ENCODE data around the gene RAI14.

The RAI14 gene

DNA sequence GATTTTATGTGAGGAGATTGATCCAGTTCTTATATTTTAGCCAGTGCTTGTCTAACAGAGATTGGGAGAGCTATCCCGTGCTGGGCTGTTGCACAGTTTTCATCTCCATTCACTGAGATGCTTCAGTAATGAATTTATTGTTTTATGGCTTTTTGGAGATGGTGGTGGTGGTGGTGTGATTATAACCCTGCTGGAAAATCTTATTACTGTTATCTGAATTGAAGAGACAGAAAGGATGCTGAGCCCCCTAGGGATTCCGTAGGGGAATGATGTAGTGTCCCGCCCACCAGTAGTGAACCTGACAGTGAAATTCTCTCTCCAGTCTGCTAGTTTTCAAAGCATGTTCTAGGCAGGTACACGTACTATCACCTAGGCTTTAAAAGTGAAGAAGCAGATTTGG lies 1.9 kb downstream of the RAI14 start:
- Mint-ChIP-seq H3K36me3 (no peaks in the 10 kb centered on the region), H3K27me3 (peaks cover 26% of the 10 kb centered on the region), H3K4me3 (peak overlapping the region; percentile 81), H3K27ac (no peak overlapping the region), H3K4me1 (peaks cover 26% of the 10 kb centered on the region), H3K9me3 (no peaks in the 10 kb centered on the region)

DNA sequence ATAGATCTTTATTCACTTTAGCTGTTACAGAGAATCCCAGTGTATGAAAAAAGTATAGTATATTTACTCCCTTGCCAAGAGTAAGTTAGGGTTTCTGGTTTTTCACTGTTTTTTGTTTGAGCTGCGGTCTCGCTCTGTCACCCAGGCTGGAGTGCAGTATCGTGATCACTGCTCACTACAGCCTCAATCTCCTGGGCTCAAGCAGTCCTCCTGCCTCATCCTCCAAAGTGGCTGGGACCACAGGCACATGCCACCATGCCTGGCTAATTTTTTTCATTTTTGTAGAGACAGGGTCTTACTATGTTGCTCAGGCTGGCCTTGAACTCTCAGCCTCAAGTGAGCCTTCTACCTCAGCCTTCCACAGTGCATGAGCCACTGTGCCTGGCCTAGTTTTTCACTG lies 3.0 kb downstream of the RAI14 start:
- peak overlapping the region; percentile 72 for H3K4me3 Mint-ChIP-seq
- no peak overlapping the region for H3K27ac Mint-ChIP-seq
- peaks cover 27% of the 10 kb centered on the region for H3K27me3 Mint-ChIP-seq
- no peaks in the 10 kb centered on the region for H3K9me3 Mint-ChIP-seq
- H3K4me1 Mint-ChIP-seq = peaks cover 26% of the 10 kb centered on the region
- no peaks in the 10 kb centered on the region for H3K36me3 Mint-ChIP-seq

DNA sequence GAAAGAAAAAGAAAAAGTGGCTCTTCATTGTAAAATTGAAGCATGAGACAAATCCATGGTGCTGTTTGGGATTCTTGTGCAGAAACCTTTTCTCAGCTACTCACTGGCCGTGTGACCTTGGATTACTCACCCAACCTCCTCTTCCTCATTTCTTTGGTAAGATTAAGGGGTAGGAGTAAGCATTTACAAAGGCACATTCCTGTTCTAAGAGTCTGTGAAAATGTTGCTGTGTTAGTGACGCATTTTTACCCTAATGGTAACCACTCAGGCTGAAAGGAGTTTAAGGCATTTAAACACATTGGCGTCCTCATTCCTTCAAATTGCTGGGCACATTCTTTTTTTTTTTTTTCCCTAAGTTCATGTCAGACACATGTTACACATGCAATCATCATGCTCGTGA lies 4.3 kb downstream of the RAI14 start:
- Mint-ChIP-seq H3K27ac (no peak overlapping the region), H3K36me3 (no peaks in the 10 kb centered on the region), H3K4me3 (no peak overlapping the region), H3K9me3 (no peaks in the 10 kb centered on the region), H3K27me3 (peaks cover 27% of the 10 kb centered on the region), H3K4me1 (peaks cover 17% of the 10 kb centered on the region)

DNA sequence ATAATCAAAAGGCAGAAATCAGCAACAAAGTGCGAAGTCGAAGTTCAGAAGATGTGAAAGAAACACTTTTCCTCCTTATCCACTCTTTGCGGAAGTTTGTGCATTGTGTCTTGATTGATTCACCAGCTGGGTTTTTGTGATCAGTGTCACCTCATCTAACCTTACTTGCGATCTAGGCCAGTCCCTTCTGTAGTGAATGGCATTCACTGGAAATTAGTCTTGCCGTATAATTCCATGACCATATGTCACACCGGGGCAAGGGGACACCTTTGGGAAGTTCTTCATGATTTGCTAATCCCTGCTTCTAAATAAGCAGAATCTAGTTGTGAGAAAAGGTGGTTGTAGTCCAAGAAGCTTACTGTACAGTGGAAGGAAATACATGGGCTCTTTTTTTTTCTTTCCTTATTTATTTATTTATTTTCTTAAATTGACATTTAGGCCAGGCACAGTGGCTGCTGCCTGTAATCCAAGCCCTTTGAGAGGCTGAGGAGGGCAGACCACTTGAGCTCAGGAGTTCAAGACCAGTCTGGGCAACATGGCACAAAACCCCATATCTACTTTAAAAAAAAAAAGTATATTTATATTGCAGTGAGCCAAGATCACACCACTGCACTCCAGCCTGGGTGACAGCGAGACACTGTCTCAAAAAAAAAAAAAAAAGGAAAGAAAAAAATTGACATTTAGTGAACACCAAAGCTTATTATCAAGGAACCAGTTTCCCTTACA lies 7.8 kb downstream of the RAI14 start:
- H3K9me3 Mint-ChIP-seq = no peaks in the 10 kb centered on the region
- no peak overlapping the region for H3K27ac Mint-ChIP-seq
- no peaks in the 10 kb centered on the region for H3K36me3 Mint-ChIP-seq
- H3K4me1 Mint-ChIP-seq = peaks cover under 1% of the 10 kb centered on the region
- H3K27me3 Mint-ChIP-seq = peaks cover 14% of the 10 kb centered on the region
- H3K4me3 Mint-ChIP-seq = no peak overlapping the region

DNA sequence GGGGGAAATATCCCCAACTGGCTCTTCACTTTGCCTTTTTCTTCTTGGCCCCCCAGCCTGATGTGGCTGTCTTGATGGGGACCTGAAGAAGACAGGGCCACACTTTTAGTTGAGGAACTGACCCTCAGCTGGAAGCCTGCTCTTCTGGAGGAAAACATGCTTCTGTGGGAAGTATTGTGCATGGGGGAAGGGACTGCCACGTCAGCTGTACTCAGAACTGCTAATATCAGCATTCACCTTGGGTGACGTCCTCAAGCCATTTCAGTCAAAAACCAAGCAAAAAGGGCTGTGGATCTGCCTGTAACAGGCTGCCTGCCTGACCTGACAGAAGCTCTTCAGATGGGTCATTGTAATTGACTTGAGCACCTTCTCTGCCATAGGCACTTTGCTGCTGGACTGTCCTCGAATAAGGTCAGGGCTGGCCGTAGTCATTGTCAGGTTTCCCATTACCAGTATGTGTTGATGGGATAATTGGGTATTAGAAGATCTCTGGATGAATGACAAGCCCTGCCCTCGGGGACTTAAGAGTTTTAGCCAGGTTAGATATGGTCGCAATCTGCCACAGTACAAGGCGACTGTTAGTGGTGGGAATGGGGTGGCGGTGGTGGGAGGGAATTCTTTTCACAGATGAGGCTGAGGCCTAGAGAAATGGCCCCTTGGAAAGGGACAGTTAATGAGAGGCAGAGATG lies 10.4 kb downstream of the RAI14 start:
- Mint-ChIP-seq H3K4me3 (no peak overlapping the region), H3K27me3 (peaks cover 3% of the 10 kb centered on the region), H3K4me1 (no peaks in the 10 kb centered on the region), H3K36me3 (no peaks in the 10 kb centered on the region), H3K27ac (no peak overlapping the region), H3K9me3 (no peaks in the 10 kb centered on the region)

DNA sequence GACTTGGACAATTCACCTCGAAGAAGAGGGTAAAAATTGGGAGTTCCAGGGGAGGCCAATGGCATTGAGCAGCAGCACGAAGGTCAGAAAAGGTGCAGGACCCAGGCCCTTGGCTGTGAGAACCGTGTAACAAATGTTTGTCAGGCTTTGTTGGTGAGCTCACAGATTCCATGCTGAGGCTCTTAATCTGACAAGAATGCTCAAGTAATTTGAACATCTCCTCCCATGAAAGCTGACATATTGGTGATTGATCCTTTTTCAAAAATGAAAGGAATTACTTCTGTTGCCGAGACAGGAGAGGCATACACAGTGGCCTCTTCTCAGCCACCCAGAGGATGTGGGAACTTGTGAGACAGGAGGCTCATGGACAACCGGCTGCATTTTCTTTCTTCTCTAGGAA lies 11.6 kb downstream of the RAI14 start:
- H3K4me3 Mint-ChIP-seq = no peak overlapping the region
- H3K9me3 Mint-ChIP-seq = no peaks in the 10 kb centered on the region
- no peaks in the 10 kb centered on the region for H3K36me3 Mint-ChIP-seq
- H3K4me1 Mint-ChIP-seq = no peaks in the 10 kb centered on the region
- H3K27me3 Mint-ChIP-seq = peaks cover 3% of the 10 kb centered on the region
- H3K27ac Mint-ChIP-seq = no peak overlapping the region

DNA sequence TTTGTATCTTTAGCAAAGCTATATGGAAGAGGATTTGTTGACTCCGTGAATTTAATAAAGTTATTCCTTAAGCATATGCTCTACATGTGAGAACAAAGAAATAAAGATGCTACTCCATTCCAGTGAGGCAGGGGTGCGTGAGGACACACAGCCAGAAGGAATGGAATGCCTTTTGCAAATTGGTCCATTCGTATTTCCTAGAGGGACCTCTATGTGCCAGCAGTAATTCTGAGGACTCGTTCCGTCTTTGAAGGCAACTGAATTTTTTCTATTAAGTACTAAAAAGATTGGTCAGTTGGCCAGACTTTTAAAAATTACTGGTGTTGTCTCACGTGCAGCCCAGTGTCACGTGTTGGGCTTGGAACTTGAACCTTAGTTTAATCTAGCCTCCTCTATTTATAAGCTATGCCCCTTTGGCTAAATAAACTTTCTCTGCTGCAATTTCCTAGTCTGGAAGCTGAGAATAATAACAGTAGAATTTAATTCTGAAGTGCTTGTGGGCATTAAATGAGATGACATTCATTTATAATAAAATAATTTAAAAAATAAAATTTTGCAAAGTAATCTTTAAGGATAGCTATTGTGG lies 13.9 kb downstream of the RAI14 start:
- no peaks in the 10 kb centered on the region for H3K27me3 Mint-ChIP-seq
- no peaks in the 10 kb centered on the region for H3K36me3 Mint-ChIP-seq
- H3K9me3 Mint-ChIP-seq = no peaks in the 10 kb centered on the region
- no peaks in the 10 kb centered on the region for H3K4me1 Mint-ChIP-seq
- no peak overlapping the region for H3K27ac Mint-ChIP-seq
- no peak overlapping the region for H3K4me3 Mint-ChIP-seq

DNA sequence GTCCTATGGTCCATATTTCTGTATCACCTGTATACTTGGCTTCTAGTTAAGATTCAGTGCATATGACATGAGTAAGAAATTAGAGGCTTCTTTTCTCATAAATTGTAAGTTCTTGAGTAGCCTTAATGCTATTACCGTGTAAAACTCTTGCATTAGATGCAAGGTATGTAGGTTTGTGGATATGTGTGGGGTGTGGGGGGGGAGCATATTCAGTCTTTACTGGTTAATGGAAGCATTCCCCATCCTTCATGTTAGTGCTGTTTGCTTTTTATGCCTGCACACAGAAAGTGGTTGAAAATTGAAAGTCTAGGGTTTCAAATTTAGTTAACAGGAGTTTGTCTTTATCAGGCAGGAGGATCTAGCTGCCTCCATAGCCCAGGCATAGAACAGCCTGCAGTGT lies 16.1 kb downstream of the RAI14 start:
- Mint-ChIP-seq H3K4me1 (no peaks in the 10 kb centered on the region), H3K9me3 (no peaks in the 10 kb centered on the region), H3K27ac (no peak overlapping the region), H3K27me3 (no peaks in the 10 kb centered on the region), H3K4me3 (no peak overlapping the region), H3K36me3 (no peaks in the 10 kb centered on the region)

DNA sequence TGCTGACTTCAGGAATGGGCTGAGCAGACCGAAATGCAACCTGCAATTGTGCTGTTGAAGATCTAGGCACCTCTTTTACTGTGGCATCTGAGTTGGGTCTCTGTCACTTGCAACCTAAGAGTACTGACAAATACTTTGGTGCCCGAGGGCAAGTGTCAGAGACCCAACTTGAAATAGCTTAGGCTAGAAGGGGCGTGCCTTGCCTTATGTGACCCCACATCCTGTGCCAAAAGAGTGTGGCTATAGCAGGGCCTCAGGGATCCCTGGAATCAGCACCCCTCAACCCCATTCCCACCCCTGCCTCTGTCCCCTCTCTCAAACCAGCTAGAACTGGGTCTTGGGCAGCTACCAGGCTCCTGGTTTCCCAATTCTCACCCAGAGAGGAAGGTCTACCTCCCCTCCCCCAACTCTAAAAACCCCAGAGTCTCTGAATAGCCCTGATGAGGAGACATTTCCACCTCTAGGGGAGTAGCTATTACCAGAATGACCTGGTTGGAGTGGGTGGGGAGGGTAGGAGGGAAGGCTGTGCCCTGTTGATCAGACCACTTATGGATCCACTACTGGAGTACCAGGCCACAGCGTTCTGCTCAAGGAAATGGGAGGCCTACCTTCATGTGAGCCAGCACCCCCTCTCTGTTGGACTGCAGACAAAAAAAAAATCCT lies 17.5 kb downstream of the RAI14 start:
- no peaks in the 10 kb centered on the region for H3K9me3 Mint-ChIP-seq
- no peak overlapping the region for H3K4me3 Mint-ChIP-seq
- H3K27me3 Mint-ChIP-seq = no peaks in the 10 kb centered on the region
- no peaks in the 10 kb centered on the region for H3K4me1 Mint-ChIP-seq
- H3K27ac Mint-ChIP-seq = no peak overlapping the region
- no peaks in the 10 kb centered on the region for H3K36me3 Mint-ChIP-seq

DNA sequence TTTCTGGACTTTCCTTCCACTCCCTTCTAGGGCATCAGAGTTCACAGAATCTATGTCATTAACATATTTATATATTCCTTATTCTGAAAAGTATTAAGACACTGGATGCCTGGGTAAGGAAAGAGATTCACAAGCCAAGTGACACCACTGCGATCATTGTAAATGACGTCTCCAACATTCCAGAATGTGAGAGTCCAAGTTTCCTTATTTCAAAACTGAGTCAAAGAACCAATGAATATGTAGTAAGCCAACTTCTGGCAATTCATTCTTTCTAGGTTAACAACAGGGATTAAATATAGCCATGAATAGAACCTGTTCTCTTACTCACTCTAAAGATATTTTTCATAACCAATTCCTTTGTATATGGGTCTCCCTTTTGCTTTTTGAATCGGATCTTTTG lies 18.1 kb downstream of the RAI14 start:
- Mint-ChIP-seq H3K27ac (no peak overlapping the region), H3K4me3 (no peak overlapping the region), H3K9me3 (no peaks in the 10 kb centered on the region), H3K4me1 (no peaks in the 10 kb centered on the region), H3K36me3 (no peaks in the 10 kb centered on the region), H3K27me3 (no peaks in the 10 kb centered on the region)

DNA sequence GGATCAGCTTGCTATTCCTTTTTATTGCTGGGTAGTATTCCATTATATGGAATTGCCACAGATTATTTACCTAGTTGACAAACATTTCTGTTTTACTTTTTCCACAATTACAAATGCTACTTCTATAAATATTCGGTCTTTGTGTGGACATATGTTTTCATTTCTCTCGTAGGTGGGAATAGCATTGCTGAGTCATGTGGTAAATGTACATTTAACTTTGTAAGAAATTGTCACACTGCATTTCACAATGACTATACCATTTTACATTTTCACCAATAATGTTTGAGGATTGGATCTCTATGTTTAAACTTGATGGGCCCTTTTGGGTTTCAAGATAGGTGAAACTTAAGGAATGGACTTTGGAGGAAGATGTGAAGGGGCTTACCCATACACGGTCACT lies 19.7 kb downstream of the RAI14 start:
- no peak overlapping the region for H3K4me3 Mint-ChIP-seq
- H3K9me3 Mint-ChIP-seq = no peaks in the 10 kb centered on the region
- H3K27me3 Mint-ChIP-seq = no peaks in the 10 kb centered on the region
- H3K27ac Mint-ChIP-seq = no peak overlapping the region
- no peaks in the 10 kb centered on the region for H3K36me3 Mint-ChIP-seq
- H3K4me1 Mint-ChIP-seq = no peaks in the 10 kb centered on the region

DNA sequence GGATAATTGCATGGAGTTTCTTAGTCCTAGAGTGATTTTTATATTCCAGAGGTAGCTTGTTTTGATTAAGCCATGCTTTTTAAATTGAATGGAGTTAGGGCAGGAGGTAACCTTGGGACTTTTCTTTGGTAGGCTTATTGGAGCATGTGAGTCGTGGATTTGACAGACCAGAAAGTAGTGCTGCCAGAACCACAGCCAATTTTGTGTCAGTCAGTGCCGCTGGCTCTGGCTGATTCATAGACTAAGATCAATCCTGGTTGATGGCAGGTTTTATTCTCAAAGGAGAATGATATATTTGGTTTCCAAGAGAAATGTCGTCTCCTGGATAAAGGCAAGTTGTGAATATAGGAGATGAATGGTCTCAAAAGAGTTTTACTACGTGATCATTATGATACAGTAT lies 20.3 kb downstream of the RAI14 start:
- no peaks in the 10 kb centered on the region for H3K27me3 Mint-ChIP-seq
- H3K4me3 Mint-ChIP-seq = no peak overlapping the region
- no peaks in the 10 kb centered on the region for H3K9me3 Mint-ChIP-seq
- no peak overlapping the region for H3K27ac Mint-ChIP-seq
- no peaks in the 10 kb centered on the region for H3K4me1 Mint-ChIP-seq
- no peaks in the 10 kb centered on the region for H3K36me3 Mint-ChIP-seq

DNA sequence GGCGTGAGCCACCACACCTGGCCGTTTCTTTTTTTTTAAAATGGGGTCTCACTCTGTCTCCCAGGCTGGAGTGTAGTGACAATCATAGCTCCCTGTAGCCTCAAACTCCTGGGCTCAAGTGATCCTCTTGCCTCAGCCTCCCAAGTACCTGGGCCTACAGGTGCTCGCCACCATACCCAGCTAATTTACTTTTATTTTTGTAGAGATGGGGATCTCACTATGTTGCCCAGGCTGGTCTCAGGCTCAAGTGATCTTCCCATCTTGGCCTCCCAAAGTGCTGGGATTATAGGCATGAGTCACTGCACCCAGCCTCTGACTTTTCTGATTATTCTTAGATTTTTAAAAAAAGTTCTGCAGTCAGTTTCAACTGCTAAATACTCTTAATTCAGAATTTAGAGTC lies 21.3 kb downstream of the RAI14 start:
- Mint-ChIP-seq H3K27me3 (no peaks in the 10 kb centered on the region), H3K9me3 (no peaks in the 10 kb centered on the region), H3K4me3 (no peak overlapping the region), H3K4me1 (no peaks in the 10 kb centered on the region), H3K36me3 (no peaks in the 10 kb centered on the region), H3K27ac (no peak overlapping the region)

DNA sequence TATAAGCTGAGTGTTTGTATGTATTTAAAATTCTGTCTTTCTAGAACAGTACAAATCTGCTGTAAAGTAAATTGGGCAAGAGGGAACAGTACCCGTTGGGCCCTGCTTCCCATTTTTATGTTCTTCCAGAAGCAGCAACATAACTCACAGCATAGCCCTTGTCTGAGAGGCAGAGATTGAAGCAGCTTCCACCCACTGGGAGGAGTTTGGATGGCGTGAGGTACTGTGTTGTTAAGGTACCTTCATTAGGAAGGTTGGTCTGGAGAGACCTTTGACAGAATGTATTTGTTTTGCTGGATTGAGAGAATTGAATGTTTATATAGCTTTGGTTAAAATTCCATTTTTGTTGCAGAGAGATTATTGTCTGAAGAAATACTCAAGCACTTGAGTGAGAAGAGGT lies 24.8 kb downstream of the RAI14 start:
- no peaks in the 10 kb centered on the region for H3K9me3 Mint-ChIP-seq
- H3K4me3 Mint-ChIP-seq = no peak overlapping the region
- H3K27me3 Mint-ChIP-seq = peaks cover 3% of the 10 kb centered on the region
- H3K4me1 Mint-ChIP-seq = no peaks in the 10 kb centered on the region
- H3K27ac Mint-ChIP-seq = no peak overlapping the region
- no peaks in the 10 kb centered on the region for H3K36me3 Mint-ChIP-seq

DNA sequence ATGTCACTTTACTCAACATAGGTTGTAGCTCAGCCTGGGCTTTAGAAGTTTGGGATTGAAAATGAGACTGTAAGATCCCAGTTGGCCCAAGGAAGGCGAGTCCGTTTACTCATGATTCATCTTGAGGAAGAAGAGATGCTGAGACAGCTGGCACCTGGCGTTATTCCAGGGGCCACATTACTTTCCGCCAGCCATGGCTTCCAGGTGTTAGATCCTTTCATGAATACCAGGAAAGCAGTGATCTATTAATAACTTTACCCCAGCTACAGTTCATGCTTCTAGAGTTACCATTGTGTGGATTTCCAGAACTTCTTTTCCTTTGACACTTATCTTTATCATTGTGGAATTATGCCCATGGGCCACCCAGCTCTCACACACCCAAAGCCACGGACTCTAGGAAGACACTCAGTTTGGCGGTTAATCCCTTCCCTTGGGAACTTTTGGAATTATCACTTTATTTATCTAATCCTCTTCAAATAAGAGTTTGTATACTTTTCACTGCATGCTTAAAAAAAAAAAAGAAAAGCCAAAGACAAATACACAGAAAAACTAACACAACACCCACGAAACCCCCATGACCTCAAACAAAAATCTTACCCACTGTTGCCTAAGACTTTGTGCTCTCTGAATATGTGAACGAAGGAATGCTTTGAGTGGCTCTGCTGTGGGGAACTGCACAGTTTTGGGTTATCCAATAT lies 26.9 kb downstream of the RAI14 start:
- no peaks in the 10 kb centered on the region for H3K9me3 Mint-ChIP-seq
- H3K4me1 Mint-ChIP-seq = no peaks in the 10 kb centered on the region
- H3K4me3 Mint-ChIP-seq = no peak overlapping the region
- H3K27me3 Mint-ChIP-seq = peaks cover 5% of the 10 kb centered on the region
- H3K27ac Mint-ChIP-seq = no peak overlapping the region
- H3K36me3 Mint-ChIP-seq = no peaks in the 10 kb centered on the region
